SU-DHL-6 (cell line): ENCODE data around the gene PKD1.
"Not testable (repeated sequence)": the region's sequence is repeated elsewhere in the genome, so short reads cannot be mapped to it uniquely, and the experiment has no call there.

Experiments
- H2AFZ ChIP-seq: fragments of 200-600 bp; sonication (generic); 2 replicates; pipeline ENCODE4 v1.6.1; 2014; ENCODE audit warnings: low read depth, mild to moderate bottlenecking, moderate library complexity, mixed read lengths, antibody characterized with exemption, low read length; ENCODE audit not compliant: severe bottlenecking
- H3F3A ChIP-seq: fragments of 200-600 bp; shearing (Covaris generic); 2 replicates; pipeline ENCODE4 v1.6.0; 2016; ENCODE audit warnings: antibody characterized with exemption, mild to moderate bottlenecking; ENCODE audit not compliant: insufficient read depth
- H3K27ac ChIP-seq: fragments of 200-600 bp; sonication (generic); 2 replicates; pipeline ENCODE4 v1.5.1; 2016; ENCODE audit warnings: low read depth, mild to moderate bottlenecking, low read length, moderate library complexity, mixed read lengths
- H3K27me3 ChIP-seq: fragments of 200-600 bp; sonication (generic), shearing (Covaris generic); 2 replicates; pipeline ENCODE4 v1.6.0; 2014; ENCODE audit warnings: mild to moderate bottlenecking, low read length
- H3K36me3 ChIP-seq: fragments of 200-600 bp; sonication (generic); 2 replicates; pipeline ENCODE4 v1.6.1; 2014; ENCODE audit warnings: mild to moderate bottlenecking, low read length, mixed read lengths
- H3K4me2 ChIP-seq: fragments of 300-600, 200-600 bp; shearing (Covaris generic), sonication (generic); 2 replicates; pipeline ENCODE4 v1.6.0; 2014; ENCODE audit warnings: low read length, low read depth, mild to moderate bottlenecking; ENCODE audit not compliant: poor library complexity, severe bottlenecking
- H3K4me3 ChIP-seq: fragments of 200-600 bp; sonication (generic); 2 replicates; pipeline ENCODE4 v1.5.1; 2014; ENCODE audit warnings: antibody characterized with exemption, low read length, mild to moderate bottlenecking, mixed read lengths; ENCODE audit not compliant: insufficient read depth, poor library complexity, severe bottlenecking
- H3K79me2 ChIP-seq: fragments of 200-600 bp; sonication (generic); 2 replicates; pipeline ENCODE4 v1.6.1; 2014; ENCODE audit warnings: mild to moderate bottlenecking, low read length, moderate library complexity; ENCODE audit not compliant: insufficient read depth
- H3K9ac ChIP-seq: fragments of 200-600 bp; sonication (generic); 2 replicates; pipeline ENCODE4 v1.7.0; 2014; ENCODE audit warnings: mild to moderate bottlenecking, low read length
- H3K9me2 ChIP-seq: fragments of 200-600 bp; sonication (generic); replicated peaks from 2 replicates; pipeline ENCODE4 v1.6.1; 2014; ENCODE audit warnings: low read length; ENCODE audit not compliant: insufficient read depth
- H3K9me3 ChIP-seq: fragments of 200-600 bp; sonication (generic); 2 replicates; pipeline ENCODE4 v1.6.1; 2014; ENCODE audit warnings: low read length, mixed read lengths; ENCODE audit not compliant: insufficient read depth
- H4K20me1 ChIP-seq: fragments of 200-600 bp; sonication (generic); 2 replicates; pipeline ENCODE4 v1.6.1; 2014; ENCODE audit warnings: low read depth, mild to moderate bottlenecking, antibody characterized with exemption, low read length, moderate library complexity, mixed read lengths

Gene PKD1

GRCh38 chr16:2110332-2111008, 25.2 kb downstream of the PKD1 start:
- H2AFZ ChIP-seq, H4K20me1 ChIP-seq, H3K9me2 ChIP-seq, H3K36me3 ChIP-seq, H3K79me2 ChIP-seq, H3K4me2 ChIP-seq, H3F3A ChIP-seq, H3K9ac ChIP-seq, H3K27me3 ChIP-seq, H3K9me3 ChIP-seq, H3K4me3 ChIP-seq, H3K27ac ChIP-seq: not testable (repeated sequence)

DNA sequence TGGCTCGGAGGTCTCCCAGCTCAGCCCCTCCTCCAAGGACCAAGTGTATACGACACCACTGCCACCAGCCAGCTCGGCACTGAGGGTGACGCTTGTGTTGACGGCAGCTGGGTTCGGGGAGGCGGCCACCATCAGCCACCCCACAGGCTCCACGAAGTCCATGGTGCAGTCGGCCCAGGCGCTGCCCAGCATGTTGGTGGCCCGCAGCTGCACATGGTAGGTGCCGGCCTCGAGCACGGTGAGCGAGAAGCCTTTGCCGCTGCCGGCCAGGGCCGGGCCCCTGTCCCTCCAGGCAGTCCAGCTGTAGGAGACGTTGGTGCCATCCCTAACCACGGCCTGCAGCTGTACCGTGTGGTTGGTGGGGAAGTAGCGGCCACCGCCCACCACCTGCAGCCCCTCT, 25.8 kb downstream of the PKD1 start:
- not testable (repeated sequence) for H3K9me3 ChIP-seq, H3K4me3 ChIP-seq, H3K9ac ChIP-seq, H3K4me2 ChIP-seq, H3K36me3 ChIP-seq, H3F3A ChIP-seq, H3K9me2 ChIP-seq, H3K79me2 ChIP-seq, H3K27ac ChIP-seq, H2AFZ ChIP-seq, H4K20me1 ChIP-seq, H3K27me3 ChIP-seq

- not testable (repeated sequence) for H3K9ac ChIP-seq, H2AFZ ChIP-seq, H3K9me3 ChIP-seq, H4K20me1 ChIP-seq, H3K27me3 ChIP-seq, H3K4me2 ChIP-seq, H3K9me2 ChIP-seq, H3F3A ChIP-seq, H3K4me3 ChIP-seq, H3K79me2 ChIP-seq, H3K36me3 ChIP-seq, H3K27ac ChIP-seq
Observed at GRCh38 chr16:2109271-2109580, 26.5 kb downstream of the PKD1 start.

- not testable (repeated sequence) for H3K9ac ChIP-seq, H4K20me1 ChIP-seq, H3K27ac ChIP-seq, H3K36me3 ChIP-seq, H3F3A ChIP-seq, H3K4me3 ChIP-seq, H3K79me2 ChIP-seq, H3K9me2 ChIP-seq, H3K27me3 ChIP-seq, H2AFZ ChIP-seq, H3K4me2 ChIP-seq, H3K9me3 ChIP-seq
Observed at GRCh38 chr16:2108446-2109270, 27.0 kb downstream of the PKD1 start.

- H3K9me2 ChIP-seq, H3K27ac ChIP-seq, H3K4me3 ChIP-seq, H3K9me3 ChIP-seq, H2AFZ ChIP-seq, H3K27me3 ChIP-seq, H3F3A ChIP-seq, H3K9ac ChIP-seq, H4K20me1 ChIP-seq, H3K79me2 ChIP-seq, H3K36me3 ChIP-seq, H3K4me2 ChIP-seq: not testable (repeated sequence)
Observed at GRCh38 chr16:2107791-2108125, 27.9 kb downstream of the PKD1 start.

GRCh38 chr16:2107121-2107790, 28.4 kb downstream of the PKD1 start:
- H2AFZ ChIP-seq, H3K27ac ChIP-seq, H3K79me2 ChIP-seq, H3K9ac ChIP-seq, H3K27me3 ChIP-seq, H3K9me2 ChIP-seq, H3K9me3 ChIP-seq, H3K4me2 ChIP-seq, H4K20me1 ChIP-seq, H3K36me3 ChIP-seq, H3F3A ChIP-seq, H3K4me3 ChIP-seq: not testable (repeated sequence)

DNA sequence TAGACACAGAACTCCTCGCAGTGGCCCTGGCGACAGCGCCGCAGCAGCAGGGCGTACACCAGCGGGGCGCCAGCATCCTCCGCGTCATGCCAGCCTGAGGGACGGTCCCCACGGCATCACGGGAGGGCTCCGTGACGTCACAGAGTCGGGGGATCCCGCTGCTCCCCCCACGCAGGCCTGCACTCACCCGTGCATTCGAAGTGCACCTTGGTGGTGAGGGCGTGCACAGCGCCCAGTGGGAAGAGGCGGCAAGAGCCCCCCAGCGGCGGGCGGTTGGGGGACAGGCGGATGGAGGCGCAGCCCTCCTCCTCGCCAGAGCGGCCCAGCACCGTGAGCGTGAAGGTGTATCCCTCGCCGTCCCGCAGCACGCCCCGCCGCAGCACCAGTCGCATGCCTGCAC, 29.5 kb downstream of the PKD1 start:
- H4K20me1 ChIP-seq, H3K4me2 ChIP-seq, H3K9me3 ChIP-seq, H3K36me3 ChIP-seq, H3K27ac ChIP-seq, H3K27me3 ChIP-seq, H2AFZ ChIP-seq, H3K79me2 ChIP-seq, H3K9me2 ChIP-seq, H3K9ac ChIP-seq, H3K4me3 ChIP-seq, H3F3A ChIP-seq: not testable (repeated sequence)

- not testable (repeated sequence) for H3K9ac ChIP-seq, H3K27ac ChIP-seq, H3K79me2 ChIP-seq, H4K20me1 ChIP-seq, H3K4me2 ChIP-seq, H3F3A ChIP-seq, H3K9me3 ChIP-seq, H3K27me3 ChIP-seq, H3K4me3 ChIP-seq, H3K36me3 ChIP-seq, H3K9me2 ChIP-seq, H2AFZ ChIP-seq
Observed at GRCh38 chr16:2105769-2106168, 29.9 kb downstream of the PKD1 start.
